ENCODE results near the gene ODAM. TPM values are rescaled to one million over a fixed set of nuclear protein-coding genes. Genes with fewer than 3 reads are reported as not detected.
"Not testable (repeated sequence)": the region's sequence is repeated elsewhere in the genome, so short reads cannot be mapped to it uniquely, and the experiment has no call there.

Gene ODAM
- total RNA-seq, 1 experiment from 2014 or later = 0.70 TPM

GRCh38 chr4:70203601-70204000 lies 8.1 kb downstream of the ODAM start:
- Histone ChIP-seq H4K20me1 (ENCODE audit: insufficient read depth) (no peaks in the 10 kb centered on the region), H3K4me2 (no peak overlapping the region), H3K79me2 (ENCODE audit: low read depth) (no peaks in the 10 kb centered on the region), H3K9me3 (ENCODE audit: insufficient read depth, low read depth) (no peaks in the 10 kb centered on the region), H3K4me1 (replicated peaks; ENCODE audit: insufficient read depth) (no peaks in the 10 kb centered on the region), H3K4me3 (no peak overlapping the region), H3K27me3 (ENCODE audit: insufficient read depth, low read depth) (no peaks in the 10 kb centered on the region), H3K27ac (no peak overlapping the region), H2AFZ (no peak overlapping the region), H3F3A (ENCODE audit: insufficient read depth, low read depth) (no peaks in the 10 kb centered on the region), H3K36me3 (ENCODE audit: low read depth) (no peaks in the 10 kb centered on the region), H3K9me2 (ENCODE audit: insufficient read depth) (no peaks in the 10 kb centered on the region)
- DNase-seq = no peak
- TF ChIP-seq CTCF (conservative IDR thresholded peaks at IDR 0.05) (no peak), EZH2 (IDR thresholded peaks at IDR 0.05; ENCODE audit: low read depth) (no peak)
- ChIA-PET POLR2A (ENCODE audit: unreplicated experiment) (no interaction called here), CTCF (interaction anchor here (0.6 kb wide), 1 partner anchor 655 kb away, joined by 9 read pairs; no protein-coding TSS in a partner anchor)
- BruUV-seq (replicated peaks) = no TSS peak
- intact Hi-C loops (cut with micrococcal nuclease; ENCODE audit: unreplicated experiment) = no loop called here

- H2AFZ ChIP-seq; CTCF ChIA-PET; POLR2A ChIA-PET (ENCODE audit: unreplicated experiment); H3K36me3 ChIP-seq (ENCODE audit: low read depth); BruUV-seq (replicated peaks); intact Hi-C loops (cut with micrococcal nuclease; ENCODE audit: unreplicated experiment); H3K27me3 ChIP-seq (ENCODE audit: insufficient read depth, low read depth); DNase-seq; H3K4me2 ChIP-seq; H3K4me1 ChIP-seq (replicated peaks; ENCODE audit: insufficient read depth); H4K20me1 ChIP-seq (ENCODE audit: insufficient read depth); H3K79me2 ChIP-seq (ENCODE audit: low read depth); H3K4me3 ChIP-seq; H3K9me3 ChIP-seq (ENCODE audit: insufficient read depth, low read depth); H3K27ac ChIP-seq; H3K9me2 ChIP-seq (ENCODE audit: insufficient read depth); H3F3A ChIP-seq (ENCODE audit: insufficient read depth, low read depth): not testable (repeated sequence)
Measured at GRCh38 chr4:70212752-70213151, 17.2 kb downstream of the ODAM start.

GRCh38 chr4:70216109-70216508 lies 20.6 kb downstream of the ODAM start:
- CTCF ChIA-PET; H3K4me3 ChIP-seq; H3K27ac ChIP-seq; H3K36me3 ChIP-seq (ENCODE audit: low read depth); H2AFZ ChIP-seq; H3K9me3 ChIP-seq (ENCODE audit: insufficient read depth, low read depth); H3K27me3 ChIP-seq (ENCODE audit: insufficient read depth, low read depth); DNase-seq; H3K9me2 ChIP-seq (ENCODE audit: insufficient read depth); H3F3A ChIP-seq (ENCODE audit: insufficient read depth, low read depth); H3K4me1 ChIP-seq (replicated peaks; ENCODE audit: insufficient read depth); POLR2A ChIA-PET (ENCODE audit: unreplicated experiment); H4K20me1 ChIP-seq (ENCODE audit: insufficient read depth); H3K79me2 ChIP-seq (ENCODE audit: low read depth); H3K4me2 ChIP-seq; intact Hi-C loops (cut with micrococcal nuclease; ENCODE audit: unreplicated experiment); BruUV-seq (replicated peaks): not testable (repeated sequence)

- intact Hi-C loops (cut with micrococcal nuclease; ENCODE audit: unreplicated experiment); POLR2A ChIA-PET (ENCODE audit: unreplicated experiment); H3K4me1 ChIP-seq (replicated peaks; ENCODE audit: insufficient read depth); H4K20me1 ChIP-seq (ENCODE audit: insufficient read depth); H3F3A ChIP-seq (ENCODE audit: insufficient read depth, low read depth); H2AFZ ChIP-seq; H3K27me3 ChIP-seq (ENCODE audit: insufficient read depth, low read depth); H3K27ac ChIP-seq; CTCF ChIA-PET; H3K4me2 ChIP-seq; H3K4me3 ChIP-seq; H3K9me3 ChIP-seq (ENCODE audit: insufficient read depth, low read depth); H3K79me2 ChIP-seq (ENCODE audit: low read depth); DNase-seq; H3K36me3 ChIP-seq (ENCODE audit: low read depth); BruUV-seq (replicated peaks); H3K9me2 ChIP-seq (ENCODE audit: insufficient read depth): not testable (repeated sequence)
Measured at GRCh38 chr4:70216550-70216949, 21.0 kb downstream of the ODAM start.

- POLR2A ChIA-PET (ENCODE audit: unreplicated experiment); H3K4me3 ChIP-seq; H3K4me1 ChIP-seq (replicated peaks; ENCODE audit: insufficient read depth); CTCF ChIA-PET; intact Hi-C loops (cut with micrococcal nuclease; ENCODE audit: unreplicated experiment); H3K4me2 ChIP-seq; H2AFZ ChIP-seq; H4K20me1 ChIP-seq (ENCODE audit: insufficient read depth); H3K9me2 ChIP-seq (ENCODE audit: insufficient read depth); BruUV-seq (replicated peaks); DNase-seq; H3K27me3 ChIP-seq (ENCODE audit: insufficient read depth, low read depth); H3F3A ChIP-seq (ENCODE audit: insufficient read depth, low read depth); H3K9me3 ChIP-seq (ENCODE audit: insufficient read depth, low read depth); H3K79me2 ChIP-seq (ENCODE audit: low read depth); H3K36me3 ChIP-seq (ENCODE audit: low read depth); H3K27ac ChIP-seq: not testable (repeated sequence)
Measured at GRCh38 chr4:70221389-70221788, 25.9 kb downstream of the ODAM start.

- intact Hi-C loops (cut with micrococcal nuclease; ENCODE audit: unreplicated experiment); H3F3A ChIP-seq (ENCODE audit: insufficient read depth, low read depth); H3K9me2 ChIP-seq (ENCODE audit: insufficient read depth); CTCF ChIA-PET; H2AFZ ChIP-seq; H4K20me1 ChIP-seq (ENCODE audit: insufficient read depth); H3K9me3 ChIP-seq (ENCODE audit: insufficient read depth, low read depth); H3K4me1 ChIP-seq (replicated peaks; ENCODE audit: insufficient read depth); H3K79me2 ChIP-seq (ENCODE audit: low read depth); BruUV-seq (replicated peaks); H3K4me3 ChIP-seq; H3K36me3 ChIP-seq (ENCODE audit: low read depth); H3K27ac ChIP-seq; H3K4me2 ChIP-seq; POLR2A ChIA-PET (ENCODE audit: unreplicated experiment); H3K27me3 ChIP-seq (ENCODE audit: insufficient read depth, low read depth); DNase-seq: not testable (repeated sequence)
Measured at GRCh38 chr4:70221818-70222217, 26.3 kb downstream of the ODAM start.

Measured in PC-9 (cell line).